Ureter (tissue), 1 donor: ENCODE results near the gene MUCL1. TPM values are rescaled to one million over a fixed set of nuclear protein-coding genes. Genes with fewer than 3 reads are reported as not detected.
"Not testable (repeated sequence)": the region's sequence is repeated elsewhere in the genome, so short reads cannot be mapped to it uniquely, and the experiment has no call there.

Experiments
- DNase-seq: peaks from one replicate; pipeline ENCODE4 v3.0.0-alpha.2; 2020; ENCODE audit warnings: low spot score
- total RNA-seq: library from RNA; stranded (reverse); gene quantifications from one replicate; pipeline ENCODE4 v1.2.4, GENCODE V29; 2023
- donor health status: DM: yes; HTN: yes; CAD: no.

The MUCL1 gene, protein sequence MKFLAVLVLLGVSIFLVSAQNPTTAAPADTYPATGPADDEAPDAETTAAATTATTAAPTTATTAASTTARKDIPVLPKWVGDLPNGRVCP
- not detected for total RNA-seq

DNA sequence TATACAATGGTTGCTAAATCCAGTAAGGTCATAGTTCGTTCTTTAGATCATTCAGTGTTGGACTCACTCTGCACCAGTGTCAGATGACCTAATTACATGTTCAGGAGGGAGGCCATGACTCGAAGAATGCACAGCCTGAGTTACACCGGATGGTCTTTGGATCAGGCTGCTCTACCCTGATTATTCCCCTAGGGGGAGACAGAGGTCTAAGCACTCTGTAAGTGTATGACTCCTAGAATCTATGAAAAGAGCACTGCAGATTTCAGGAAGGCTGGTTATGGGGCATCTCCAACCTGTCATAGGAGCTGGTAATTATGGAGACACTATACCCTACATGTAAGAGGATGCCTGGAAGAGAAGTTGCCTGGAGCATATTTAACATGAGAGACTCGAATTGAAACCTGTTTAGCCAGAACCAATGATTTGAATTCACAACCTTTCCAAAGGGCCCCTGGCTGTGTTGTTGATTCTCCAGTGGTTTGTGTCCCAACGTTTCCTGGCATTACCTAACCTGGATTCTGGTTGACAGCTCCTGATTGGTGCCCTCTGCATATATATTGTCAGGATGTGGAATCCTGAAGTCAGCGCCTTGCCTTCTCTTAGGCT is at the start of gene MUCL1:
Gene MUCL1 (plus strand): TSS at position 584 of the 606 bp plus-strand sequence. CDS start 67 bp downstream, outside the sequence.
- peak; percentile 62 for DNase-seq

DNA sequence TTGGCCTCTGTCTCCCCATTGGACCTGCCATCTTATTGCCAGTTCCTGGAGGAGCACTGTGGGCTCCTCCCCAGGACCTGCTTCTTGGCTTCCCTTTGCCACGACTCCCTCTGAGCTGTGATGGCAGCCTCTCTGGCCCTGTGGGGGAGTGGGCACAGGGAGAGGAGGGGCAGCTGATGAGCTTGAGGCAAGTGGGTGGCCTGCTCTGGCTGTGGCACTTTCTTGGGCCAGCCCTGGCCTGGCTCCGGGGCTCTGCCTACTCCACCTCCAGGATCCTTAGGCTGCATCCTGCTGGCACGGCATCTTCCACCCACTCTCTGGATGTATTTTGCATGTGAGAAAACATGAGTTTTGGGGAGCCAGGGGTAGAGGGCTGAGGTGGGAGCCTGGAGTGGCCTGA is 32.6 kb upstream of the MUCL1 start:
- DNase-seq, result no peak

DNA sequence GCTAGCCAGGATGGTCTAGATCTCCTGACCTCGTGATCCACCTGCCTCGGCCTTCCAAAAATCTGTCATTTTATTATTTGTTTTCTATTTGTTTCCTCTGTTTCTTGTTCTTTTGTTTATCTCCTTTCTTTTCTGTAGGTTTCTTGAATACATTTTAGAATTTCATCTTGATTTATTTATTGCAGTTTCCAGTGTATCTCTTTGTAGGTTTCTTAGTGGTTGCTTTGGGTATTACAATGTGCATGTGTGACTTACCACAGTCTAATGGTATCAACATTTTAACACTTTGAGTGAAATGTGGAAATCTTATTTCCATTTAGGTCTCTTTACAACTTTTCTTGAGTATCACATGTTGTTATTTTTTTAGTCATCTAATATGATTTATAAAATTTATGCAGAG is 29.9 kb upstream of the MUCL1 start:
- no peak for DNase-seq

DNA sequence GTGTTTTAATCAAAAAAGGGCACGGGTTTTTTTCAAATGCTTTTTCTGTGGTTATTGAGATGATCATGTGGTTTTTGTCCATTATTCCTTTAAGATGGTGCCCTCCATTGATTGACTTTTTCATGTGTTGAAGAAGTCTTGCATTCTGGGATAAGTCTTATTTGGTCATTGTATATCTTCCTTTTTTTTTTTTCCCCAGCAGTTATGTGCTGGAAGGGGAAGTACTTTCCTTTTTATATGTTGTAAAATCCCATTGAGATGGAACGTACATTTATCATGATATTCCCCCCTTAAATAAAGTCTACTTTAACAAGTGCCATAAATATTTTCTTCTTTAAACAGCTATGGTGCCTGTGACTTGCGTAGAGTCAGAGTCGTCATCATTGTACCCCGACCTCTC is 24.8 kb upstream of the MUCL1 start:
- no peak for DNase-seq

DNA sequence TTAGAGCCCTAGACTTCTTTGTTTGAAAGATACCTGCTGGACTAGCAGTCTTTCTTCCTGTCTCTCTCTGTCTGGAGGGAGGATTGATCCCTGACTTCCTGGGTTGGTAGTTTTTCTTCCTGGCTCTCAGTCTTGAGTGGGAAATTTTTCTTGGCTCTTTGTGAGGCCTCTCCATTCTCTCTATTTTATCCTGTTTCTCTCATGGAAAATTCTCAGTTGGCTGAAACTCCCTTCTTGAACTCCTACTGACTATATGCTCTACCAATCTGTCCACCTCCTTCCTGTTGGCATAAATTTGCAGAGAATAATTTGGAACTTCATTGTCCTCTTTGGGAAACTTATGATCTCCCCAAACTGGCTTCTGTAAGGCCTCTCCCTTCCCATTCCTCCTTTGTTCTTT is 24.1 kb upstream of the MUCL1 start:
- DNase-seq, result no peak

DNA sequence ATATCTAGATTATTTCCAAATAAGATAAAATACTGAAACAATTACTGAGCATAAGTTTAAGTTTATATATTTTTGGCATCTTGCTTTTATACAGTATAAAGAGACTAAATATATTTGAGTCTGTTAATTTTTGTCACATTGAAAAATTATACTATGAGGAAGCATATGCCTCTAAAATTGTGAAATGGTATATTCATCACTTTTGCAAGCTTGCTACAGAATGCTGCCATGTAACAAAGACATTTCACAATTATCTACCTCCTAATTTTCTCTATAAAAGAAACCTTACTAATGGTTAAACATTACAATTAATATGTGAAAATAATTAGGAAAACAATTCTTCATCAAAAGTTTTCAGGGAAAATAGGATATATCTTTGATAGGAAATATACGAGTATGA is 22.7 kb upstream of the MUCL1 start:
- DNase-seq, result no peak

DNA sequence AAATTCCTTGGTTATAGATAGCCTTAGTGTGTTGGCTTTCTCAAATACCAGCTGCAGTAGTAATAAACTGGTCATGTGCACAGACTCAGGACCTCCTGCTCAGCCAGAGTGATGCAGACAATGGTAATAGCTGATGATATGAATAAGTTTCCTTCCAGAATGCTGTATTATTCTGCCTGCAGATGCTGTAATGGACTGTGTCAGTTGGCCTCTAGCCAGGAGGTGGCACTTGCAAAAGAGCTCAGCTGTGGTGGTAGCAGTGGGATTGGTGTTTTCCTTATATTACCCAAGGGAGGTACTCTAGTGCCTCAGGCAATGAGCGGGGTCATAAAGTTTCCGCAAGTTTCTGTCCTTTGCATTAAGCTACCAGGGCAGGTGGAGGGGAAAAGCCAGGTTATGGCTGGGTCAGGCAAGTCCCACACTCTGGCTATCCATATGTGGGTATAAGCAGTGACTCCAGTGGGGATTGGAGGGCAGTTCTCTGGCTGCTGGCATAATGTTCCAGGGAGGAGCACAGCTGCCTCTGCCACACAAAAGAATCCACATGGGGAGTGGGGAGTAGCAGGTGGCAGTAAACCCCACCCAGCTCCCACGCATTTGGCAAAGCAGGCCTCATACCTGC is 14.0 kb upstream of the MUCL1 start:
- DNase-seq, result no peak

DNA sequence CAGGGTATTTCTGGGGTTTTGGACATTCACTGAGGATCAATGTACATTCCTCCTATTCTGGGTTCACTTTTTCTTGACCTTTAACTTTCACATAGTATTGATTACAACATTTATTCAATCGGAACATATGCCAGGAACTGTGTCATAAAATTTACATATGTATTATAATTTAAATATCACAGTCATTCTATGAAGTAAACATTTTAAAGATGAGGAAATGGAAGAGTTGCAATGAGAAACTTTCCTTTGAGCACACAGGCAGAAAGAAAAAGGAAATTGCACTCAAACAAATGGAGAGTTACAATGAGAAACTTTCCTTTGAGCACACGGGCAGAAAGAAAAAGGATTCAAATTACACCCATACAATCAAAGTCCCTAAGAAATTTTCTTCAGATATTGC is 3.1 kb downstream of the MUCL1 start:
- no peak for DNase-seq

DNA sequence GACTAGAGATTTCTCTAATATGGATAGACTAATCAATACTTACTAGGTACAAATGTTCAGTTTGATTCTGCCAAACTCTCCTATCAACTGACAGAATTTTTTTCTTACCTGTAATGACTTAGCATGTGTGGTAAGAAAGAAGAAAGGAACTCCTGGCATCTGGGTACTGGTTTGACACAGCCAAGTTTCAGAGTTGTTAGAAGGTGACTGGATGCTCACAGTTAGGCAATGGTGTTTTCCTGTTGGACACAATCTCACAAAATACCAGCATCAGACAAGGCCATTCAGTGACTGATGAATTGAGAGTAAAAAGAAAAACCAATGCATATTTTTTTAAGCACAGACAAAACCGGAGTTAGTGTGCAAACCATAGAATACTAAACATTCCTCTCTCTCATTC is 4.2 kb downstream of the MUCL1 start:
- DNase-seq, result no peak

DNA sequence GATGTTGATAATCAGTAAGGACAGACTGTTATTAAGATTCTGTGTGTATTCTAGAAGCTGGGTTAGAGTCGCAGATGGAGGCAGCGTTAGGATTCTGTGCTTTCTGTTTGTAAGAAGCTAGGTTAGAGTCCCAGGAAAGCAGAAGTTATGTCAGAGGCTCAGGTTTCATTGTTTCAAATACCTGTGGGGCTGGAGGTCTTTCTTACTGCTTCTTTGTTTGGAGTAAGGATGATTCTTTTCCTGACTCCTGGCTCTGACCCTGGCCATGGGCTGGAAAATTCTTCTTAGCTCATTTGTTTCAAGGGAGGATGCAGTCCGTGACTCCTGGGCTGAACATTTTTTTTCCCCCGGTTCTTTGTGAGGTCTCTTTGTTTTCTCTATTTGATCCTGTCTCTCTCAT is 5.2 kb downstream of the MUCL1 start:
- no peak for DNase-seq

DNA sequence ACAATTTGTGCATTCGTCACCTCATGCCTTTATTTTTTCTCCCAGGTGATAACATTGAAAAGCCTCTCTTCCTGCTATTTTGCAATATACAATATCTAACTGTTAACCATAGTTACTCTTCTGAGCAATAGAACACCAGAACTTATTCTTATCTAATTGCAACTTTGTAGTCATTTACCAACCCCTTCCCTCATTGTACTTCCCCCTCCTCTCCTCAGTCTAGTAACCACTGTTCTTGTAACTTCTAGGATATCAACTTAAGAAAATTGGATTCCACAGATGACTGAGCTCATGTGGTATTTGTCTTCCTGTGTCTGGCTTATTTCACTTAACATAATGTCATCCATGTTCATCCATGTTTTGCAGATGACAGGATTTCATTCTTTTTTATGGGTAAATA is 7.6 kb downstream of the MUCL1 start:
- no peak for DNase-seq

DNA sequence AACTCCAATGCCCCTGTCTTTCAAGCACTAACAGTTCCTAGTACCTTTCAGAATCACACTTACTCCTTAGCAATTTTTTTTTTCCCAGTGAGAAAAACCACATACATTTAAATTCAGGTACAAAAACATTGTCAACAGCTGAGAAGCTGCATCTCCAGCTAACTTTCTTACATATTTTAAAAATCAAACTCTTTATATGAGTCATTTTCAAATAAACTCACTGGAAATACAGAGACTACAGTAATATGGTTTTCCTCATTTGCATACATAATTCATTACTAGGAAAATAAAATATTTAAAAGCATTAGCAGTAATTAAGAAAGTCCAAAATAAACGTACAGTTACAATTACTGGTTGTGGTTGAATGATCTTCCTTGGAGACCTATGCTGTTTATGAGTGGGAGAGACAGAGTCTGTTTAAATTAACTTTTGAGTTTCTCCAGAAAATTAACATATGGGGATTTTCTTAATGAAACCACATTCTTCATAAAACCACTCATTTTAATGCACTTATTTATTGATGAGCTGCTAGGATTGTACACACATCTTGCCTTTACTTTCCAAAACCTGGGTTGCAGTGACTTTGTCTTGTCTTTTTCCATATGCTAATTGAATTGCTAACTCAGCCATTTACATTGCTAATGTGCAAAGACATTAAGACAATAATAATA is 9.8 kb downstream of the MUCL1 start:
- no peak for DNase-seq

DNA sequence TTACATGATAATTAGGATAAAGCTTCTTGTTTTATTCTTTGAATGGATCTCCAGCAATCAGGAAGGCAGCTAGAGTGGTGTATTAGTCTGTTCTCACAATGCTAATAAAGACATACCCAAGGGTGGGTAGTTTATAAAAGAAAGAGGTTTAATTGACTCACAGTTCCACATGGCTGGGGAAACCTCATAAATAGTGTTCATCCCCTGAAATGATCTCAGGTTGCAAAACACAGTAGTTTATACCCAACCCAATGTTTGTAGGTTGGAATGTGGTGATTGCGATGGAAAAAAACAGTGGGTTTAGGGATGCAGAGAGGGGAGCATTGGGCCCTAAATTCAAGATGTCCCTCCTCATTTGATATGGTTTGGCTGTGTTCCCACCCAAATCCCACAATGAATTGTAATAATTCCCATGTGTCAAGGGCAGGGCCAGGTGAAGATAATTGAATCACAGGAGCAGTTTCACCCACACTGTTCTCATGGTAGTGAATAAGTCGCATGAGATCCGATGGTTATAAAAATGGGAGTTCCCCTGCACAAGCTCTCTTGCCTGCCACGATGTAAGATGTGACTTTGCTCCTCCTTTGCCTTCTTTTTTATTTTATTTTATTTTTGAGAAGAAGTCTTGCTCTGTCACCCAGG is 11.5 kb downstream of the MUCL1 start:
- DNase-seq, result no peak

DNA sequence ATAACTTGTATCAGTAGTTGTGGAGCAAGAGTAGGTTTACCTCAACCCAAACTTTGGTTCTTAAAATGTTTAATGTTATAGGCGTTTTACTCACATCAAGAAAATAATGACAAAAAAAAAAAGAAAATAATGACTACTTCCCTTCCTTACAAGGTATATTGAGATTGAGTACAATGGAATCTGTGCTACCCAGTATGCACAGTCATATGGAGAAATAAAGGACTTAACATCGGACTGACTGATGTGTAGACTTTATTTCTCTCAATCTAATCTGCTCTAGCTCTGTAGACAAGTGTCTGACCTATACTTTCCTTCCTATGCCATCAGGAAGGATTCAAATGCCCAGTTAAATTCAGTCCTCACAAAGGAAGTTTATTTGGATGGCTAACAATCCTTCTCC is 14.4 kb downstream of the MUCL1 start:
- no peak for DNase-seq

DNA sequence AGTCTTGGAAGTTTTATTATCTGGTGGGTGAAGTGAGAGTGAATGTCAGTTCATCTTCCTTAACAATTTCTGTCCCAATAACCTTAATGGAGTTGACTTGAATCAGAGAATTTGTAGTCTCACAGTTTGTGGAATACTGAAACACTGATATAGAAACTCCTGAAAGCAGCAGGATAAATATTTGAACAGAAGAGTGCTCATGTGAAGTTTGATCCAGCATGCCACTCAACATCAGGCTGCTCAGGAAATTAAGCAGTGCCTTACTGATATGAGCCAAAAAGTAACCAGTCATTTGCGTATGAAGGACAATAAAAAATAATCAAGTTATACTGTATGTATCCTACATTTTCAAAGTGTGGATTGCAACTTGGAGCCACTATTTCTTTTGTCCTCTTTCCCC is 15.7 kb downstream of the MUCL1 start:
- no peak for DNase-seq

DNA sequence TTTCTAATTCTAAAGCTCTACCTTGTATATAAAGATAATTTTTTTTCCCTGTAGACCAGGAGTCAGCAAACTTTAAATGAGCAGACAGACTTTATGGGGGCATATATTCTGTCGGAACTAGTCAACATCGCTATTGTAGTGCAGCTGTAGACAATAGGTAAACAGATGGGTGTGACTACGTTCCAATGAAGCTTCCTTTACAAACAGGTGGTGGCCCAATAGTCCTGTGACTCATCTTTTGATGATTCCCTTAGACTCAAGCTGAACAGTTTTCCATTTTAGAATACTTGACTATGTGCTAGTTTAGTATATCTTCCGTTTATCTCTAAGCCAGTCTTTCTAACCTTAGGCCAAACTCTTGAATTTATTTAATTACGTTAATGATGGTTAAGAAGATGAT is 16.3 kb downstream of the MUCL1 start:
- DNase-seq, result no peak

DNA sequence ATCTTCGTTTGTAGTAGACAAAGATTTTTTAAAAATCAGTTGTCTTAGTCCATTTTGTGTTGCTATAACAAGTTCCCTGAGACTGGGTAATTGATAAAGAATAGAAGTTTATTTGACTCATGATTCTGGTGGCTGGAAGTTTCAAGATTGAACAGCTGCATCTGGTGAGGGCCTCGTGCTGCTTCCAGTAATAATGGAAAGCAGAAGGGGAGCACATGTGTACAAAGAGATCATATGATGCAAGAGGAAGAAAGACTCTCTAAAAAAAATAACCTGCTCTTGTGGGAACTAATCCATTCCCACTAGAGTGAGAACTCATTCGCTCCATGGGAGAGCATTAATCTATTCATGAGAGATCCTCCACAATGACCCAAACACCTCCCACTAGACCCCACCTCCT is 24.8 kb downstream of the MUCL1 start:
- DNase-seq, result no peak

DNA sequence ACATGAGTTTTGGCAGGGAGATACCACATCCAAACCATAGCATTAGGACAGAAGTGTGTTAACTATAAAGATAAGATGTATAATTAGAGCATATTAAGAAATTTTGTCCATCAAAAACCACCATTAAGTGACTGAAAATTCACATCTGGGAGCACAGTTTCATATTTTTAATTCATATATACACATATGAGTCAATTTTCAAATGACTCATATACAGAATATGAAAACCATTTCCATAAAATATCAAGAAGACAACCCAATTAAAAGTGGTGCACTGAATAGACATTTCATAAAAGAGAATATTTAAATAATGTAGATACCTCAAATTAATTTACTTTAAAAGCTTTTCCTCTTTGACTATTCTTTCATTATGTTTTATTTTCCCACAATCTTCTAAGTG is 25.3 kb downstream of the MUCL1 start:
- DNase-seq, result no peak

DNA sequence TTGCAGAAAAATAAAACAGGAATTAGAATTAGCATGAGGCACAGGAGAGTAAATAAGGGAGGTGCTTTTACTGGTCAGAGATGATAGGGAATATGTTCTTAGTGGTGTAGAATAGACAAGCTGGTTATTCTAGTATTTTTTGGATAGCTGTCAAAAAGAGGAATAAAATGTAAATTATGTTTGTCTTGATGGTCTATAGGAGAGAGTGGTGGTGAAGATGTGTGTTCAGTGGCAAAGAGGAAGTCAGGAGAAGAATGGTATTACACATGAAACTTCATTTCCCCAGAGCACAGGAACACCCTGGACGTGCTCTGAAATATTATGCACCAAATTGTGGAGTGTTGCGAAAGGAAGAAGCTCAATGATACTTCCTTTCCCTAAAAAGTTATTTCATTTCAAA is 27.8 kb downstream of the MUCL1 start:
- no peak for DNase-seq

DNA sequence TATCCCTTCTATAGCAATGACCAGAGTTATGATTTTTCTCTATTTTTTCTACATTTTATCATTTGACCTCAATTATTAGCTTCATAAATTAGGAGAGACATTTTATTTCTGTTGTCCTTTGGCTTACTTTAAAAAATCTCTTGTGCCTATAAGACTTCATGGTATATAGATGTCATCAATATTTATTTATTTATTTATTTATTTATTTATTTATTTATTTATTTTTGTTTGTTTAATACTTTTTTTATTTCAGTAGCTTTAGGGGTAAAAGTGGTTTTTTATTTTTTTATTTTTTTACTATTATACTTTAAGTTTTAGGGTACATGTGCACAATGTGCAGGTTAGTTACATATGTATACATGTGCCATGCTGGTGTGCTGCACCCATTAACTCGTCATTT is 28.3 kb downstream of the MUCL1 start:
- DNase-seq, result not testable (repeated sequence)

DNA sequence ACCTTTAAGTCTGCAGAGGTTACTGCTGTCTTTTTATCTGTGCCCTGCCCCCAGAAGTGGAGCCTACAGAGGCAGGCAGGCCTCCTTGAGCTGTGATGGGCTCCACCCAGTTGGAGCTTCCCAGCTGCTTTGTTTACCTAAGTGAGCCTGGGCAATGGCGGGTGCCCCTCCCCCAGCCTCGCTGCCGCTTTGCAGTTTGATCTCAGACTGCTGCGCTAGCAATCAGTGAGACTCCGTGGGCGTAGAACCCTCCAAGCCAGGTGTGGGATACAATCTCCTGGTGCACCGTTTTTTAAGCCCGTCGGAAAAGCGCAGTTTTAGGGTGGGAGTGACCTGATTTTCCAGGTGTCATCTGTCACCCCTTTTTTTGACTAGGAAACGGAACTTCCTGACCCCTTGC is 34.1 kb downstream of the MUCL1 start:
- DNase-seq, result not testable (repeated sequence)

DNA sequence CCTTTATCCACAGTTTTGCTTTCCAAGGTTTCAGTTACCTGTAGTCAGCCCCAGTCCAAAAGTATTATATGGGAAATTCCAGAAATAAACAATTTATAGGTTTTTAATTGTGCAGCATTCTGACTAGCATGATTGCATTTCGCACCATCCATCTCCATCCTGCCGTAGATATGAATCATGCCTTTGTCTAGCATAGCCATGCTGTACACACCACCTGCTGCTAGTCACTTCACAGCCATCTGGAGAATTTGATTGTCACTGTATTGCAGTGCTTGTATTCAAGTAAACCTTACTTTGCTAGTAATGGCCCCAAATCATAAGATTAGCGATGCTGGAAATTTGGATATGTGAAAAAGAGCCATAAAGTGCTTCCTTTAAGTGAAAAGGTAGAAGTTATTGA is 36.0 kb downstream of the MUCL1 start:
- no peak for DNase-seq
